NCI-H146 (cell line): ENCODE measurements around the gene ACYP1.

ENCODE experiments used
- DNase-seq: peaks from one replicate; lab custom pipeline; 2025; lab: John Stamatoyannopoulos, UW

ACYP1 gene

GRCh38 chr14:75063491-75064204, at the start of gene ACYP1:
ACYP1 (minus strand) TSS chr14:75064024; CDS start chr14:75063553, 471 bp downstream.
- DNase-seq = peak; percentile 88

GRCh38 chr14:75109877-75110276, 46.1 kb upstream of the ACYP1 start:
- DNase-seq = no peak

GRCh38 chr14:75107186-75107585, 43.4 kb upstream of the ACYP1 start:
- no peak for DNase-seq

GRCh38 chr14:75101491-75101890, 37.7 kb upstream of the ACYP1 start:
- peak; percentile 64 for DNase-seq

- no peak for DNase-seq
These were observed 34.9 kb upstream of the ACYP1 start for GRCh38 chr14:75098682-75099081.

- no peak for DNase-seq
These were observed 34.4 kb upstream of the ACYP1 start for GRCh38 chr14:75098212-75098611.

- peak; percentile 30 for DNase-seq
These were observed 33.1 kb upstream of the ACYP1 start for GRCh38 chr14:75096959-75097358.

- DNase-seq = no peak
These were observed 31.9 kb upstream of the ACYP1 start for GRCh38 chr14:75095690-75096089.

GRCh38 chr14:75094896-75095295, 31.1 kb upstream of the ACYP1 start:
- DNase-seq = no peak

- DNase-seq = peak; percentile 22
These were observed 28.9 kb upstream of the ACYP1 start for GRCh38 chr14:75092698-75093097.

- DNase-seq = no peak
These were observed 27.4 kb upstream of the ACYP1 start for GRCh38 chr14:75091251-75091650.

- no peak for DNase-seq
These were observed 26.5 kb upstream of the ACYP1 start for GRCh38 chr14:75090353-75090752.

GRCh38 chr14:75088566-75089373, 24.9 kb upstream of the ACYP1 start:
- peak; percentile 38 for DNase-seq

GRCh38 chr14:75088153-75088552, 24.3 kb upstream of the ACYP1 start:
- no peak for DNase-seq

GRCh38 chr14:75084513-75084912, 20.7 kb upstream of the ACYP1 start:
- no peak for DNase-seq

- DNase-seq = no peak
These were observed 19.4 kb upstream of the ACYP1 start for GRCh38 chr14:75083271-75083670.

- DNase-seq = no peak
These were observed 17.9 kb upstream of the ACYP1 start for GRCh38 chr14:75081660-75082229.

GRCh38 chr14:75079521-75079920, 15.7 kb upstream of the ACYP1 start:
- no peak for DNase-seq

GRCh38 chr14:75077794-75078193, 14.0 kb upstream of the ACYP1 start:
- DNase-seq = no peak

GRCh38 chr14:75070383-75070782, 6.6 kb upstream of the ACYP1 start:
- no peak for DNase-seq

- DNase-seq = peak; percentile 70
These were observed 6.0 kb upstream of the ACYP1 start for GRCh38 chr14:75069811-75070145.

GRCh38 chr14:75069121-75069810, 5.4 kb upstream of the ACYP1 start, which contains the start of gene ZC2HC1C:
ZC2HC1C (plus strand) TSS chr14:75069641; CDS start chr14:75070574, 933 bp downstream.
- DNase-seq = peak; percentile 85
